ENCODE results near the gene SCARF2.

DNA sequence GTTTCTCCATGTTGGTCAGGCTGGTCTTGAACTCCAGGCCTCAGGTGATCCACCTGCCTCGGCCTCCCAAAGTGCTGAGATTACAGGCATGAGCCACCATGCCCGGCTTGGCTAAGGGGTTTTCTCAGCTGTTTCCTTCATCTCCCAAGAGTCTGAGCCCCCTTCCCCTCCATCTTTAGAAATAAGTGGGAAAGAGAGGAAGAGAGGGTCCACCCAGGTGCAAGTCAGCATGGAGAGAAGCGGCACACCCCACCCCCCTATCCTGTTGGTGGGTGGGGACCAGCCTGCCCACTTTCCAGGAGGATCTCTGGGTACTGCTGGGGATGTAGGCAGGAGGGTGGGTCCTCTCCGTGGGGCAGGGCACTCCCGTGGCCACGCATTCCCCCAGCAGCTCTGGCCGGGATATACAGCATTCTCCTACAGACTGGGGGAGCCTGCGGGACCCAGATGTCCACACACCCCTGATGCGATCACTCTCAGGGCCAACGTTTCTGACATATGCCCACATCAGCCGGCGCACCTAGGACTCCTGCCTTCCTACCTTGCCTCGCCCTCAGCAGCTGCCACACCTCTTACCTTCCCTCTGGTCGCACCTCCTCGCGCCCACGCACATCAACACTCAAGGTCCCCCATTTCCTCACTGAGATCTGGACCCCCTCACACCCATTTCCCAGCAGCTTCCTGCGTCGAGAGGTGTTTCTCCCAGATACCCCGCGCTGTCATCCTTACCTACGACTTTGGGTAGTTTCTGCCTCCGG, 8.9 kb downstream of the SCARF2 start:
- no peak for TF ChIP-seq GATA2 (IDR thresholded peaks at IDR 0.05; ENCODE audit: low read depth, low read length)
- TF ChIP-seq GATA3 (IDR thresholded peaks at IDR 0.05; ENCODE audit: low read depth, low read length) = no peak
